Thyroid gland (tissue), 4 donors: ENCODE measurements around the gene BCO1. TPM values are rescaled to one million over a fixed set of nuclear protein-coding genes. Genes with fewer than 3 reads are reported as not detected.

Experiments
- DNase-seq, 2 donors: peaks; one replicate each; pipeline ENCODE4 v3.0.0-alpha.2; 2019
- H3K27ac ChIP-seq, 3 donors: fragments of 200-600 bp; sonication (generic); 1 replicate in 2 of 3; 2 replicates in 1 of 3; pipeline ENCODE4 v1.5.1; 2016 to 2019; ENCODE audit warnings: mild to moderate bottlenecking in 1 of 3, moderate library complexity in 1 of 3
- H3K27me3 ChIP-seq: fragments of 200-600 bp; sonication (generic); one replicate; pipeline ENCODE4 v1.5.1; 2019
- H3K36me3 ChIP-seq, 2 donors: fragments of 200-600 bp; sonication (generic); one replicate each; pipeline ENCODE4 v1.5.1; 2016 to 2019
- H3K4me1 ChIP-seq, 2 donors: fragments of 200-600 bp; sonication (generic); one replicate each; pipeline ENCODE4 v1.5.1; 2017 to 2019
- H3K4me3 ChIP-seq, 3 donors: fragments of 200-600 bp; sonication (generic); replicated peaks in 1 of 3; 1 replicate in 2 of 3; 2 replicates in 1 of 3; pipeline ENCODE4 v1.5.1; 2016; ENCODE audit warnings: mild to moderate bottlenecking in 1 of 3
- H3K9me3 ChIP-seq: fragments of 200-600 bp; sonication (generic); one replicate; pipeline ENCODE4 v1.5.1; 2017
- CTCF ChIP-seq, 6 experiments: fragments of 200-600 bp in 3 of 6; fragments of 450-650 bp in 3 of 6; sonication (generic) in 3 of 6; IDR thresholded peaks; one replicate each; pipeline ENCODE4 v1.5.1; 2016 to 2019; ENCODE audit warnings: antibody characterized with exemption in 6 of 6, mild to moderate bottlenecking in 2 of 6, inconsistent platforms in 1 of 6, moderate library complexity in 1 of 6
- POLR2A ChIP-seq, 2 donors: fragments of 450-650 bp; IDR thresholded peaks; one replicate each; pipeline ENCODE4 v1.6.1; 2017; ENCODE audit warnings: antibody characterized with exemption in 2 of 2, mild to moderate bottlenecking in 2 of 2, moderate library complexity in 1 of 2
- WGBS, 2 donors: methylation state at CpG; one replicate each; pipeline ENCODE4 v1.1.5; 2017; 5-methylcytosine and 5-hydroxymethylcytosine counted together
- intact Hi-C: fragments of 100-400 bp; cut with DNase I; formaldehyde crosslinking; loops from one replicate; pipeline ENCODE4 v1.15.1; 2023
- total RNA-seq, 4 donors: library from RNA; depleted of rRNA; stranded (reverse); fragments of >200 nt; gene quantifications; one replicate each; pipeline ENCODE4 v1.2.3, GENCODE V29; 2016

The BCO1 gene
- total RNA-seq, 4 donors from 2014 or later: 0.22 TPM; not detected in 3

- Histone ChIP-seq H3K4me1 (peaks cover 0 to 6% of the 10 kb centered on the region in 2 donors), H3K36me3 (no peaks in the 10 kb centered on the region), H3K27me3 (no peaks in the 10 kb centered on the region), H3K4me3 (no peak overlapping the region), H3K9me3 (no peaks in the 10 kb centered on the region), H3K27ac (no peak overlapping the region)
- DNase-seq: no peak
- WGBS, 2 donors: 94 to 96% methylated on average over 5 of the region's 5 CpGs
- TF ChIP-seq CTCF (IDR thresholded peaks at IDR 0.05) (no peak), POLR2A (IDR thresholded peaks at IDR 0.05) (no peak)
- intact Hi-C loops: no loop called here
Measured at GRCh38 chr16:81321536-81321935, 83.0 kb downstream of the BCO1 start.

DNA sequence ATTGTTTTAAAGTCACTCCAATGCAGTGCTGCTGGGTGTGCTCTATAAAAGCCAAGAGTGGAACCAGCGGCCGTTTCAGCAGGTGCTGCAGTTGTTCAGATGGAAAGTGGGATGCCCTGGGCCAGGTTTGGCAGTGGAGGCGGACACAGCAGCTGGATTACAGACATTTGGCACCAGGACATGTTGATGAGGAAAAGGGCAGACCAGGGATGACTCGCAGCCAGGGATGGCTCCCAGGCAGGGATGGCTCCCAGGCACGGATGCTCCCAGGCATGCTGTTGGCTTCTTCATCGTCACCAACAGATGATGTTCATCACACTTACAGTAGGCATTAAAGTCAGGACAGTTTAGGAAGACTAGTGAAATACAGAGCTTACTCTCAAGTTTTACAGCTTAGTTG is 86.3 kb downstream of the BCO1 start:
- H3K36me3 ChIP-seq: no peaks in the 10 kb centered on the region
- no peak overlapping the region for H3K27ac ChIP-seq
- 95 to 97% methylated on average over 6 of the region's 6 CpGs for WGBS, 2 donors
- no peak overlapping the region for H3K4me3 ChIP-seq
- no peaks in the 10 kb centered on the region for H3K9me3 ChIP-seq
- no peaks in the 10 kb centered on the region for H3K4me1 ChIP-seq
- TF ChIP-seq CTCF (IDR thresholded peaks at IDR 0.05): no peak
- TF ChIP-seq POLR2A (IDR thresholded peaks at IDR 0.05): no peak
- intact Hi-C loops: no loop called here
- DNase-seq: no peak
- no peaks in the 10 kb centered on the region for H3K27me3 ChIP-seq

- H3K9me3 ChIP-seq: no peaks in the 10 kb centered on the region
- H3K36me3 ChIP-seq: no peaks in the 10 kb centered on the region
- H3K27ac ChIP-seq: no peak overlapping the region
- H3K4me3 ChIP-seq: no peak overlapping the region
- 89 to 92% methylated on average over 5 of the region's 5 CpGs for WGBS, 2 donors
- DNase-seq: no peak
- intact Hi-C loops: no loop called here
- TF ChIP-seq POLR2A (IDR thresholded peaks at IDR 0.05) (no peak), CTCF (IDR thresholded peaks at IDR 0.05) (no peak)
- H3K27me3 ChIP-seq: no peaks in the 10 kb centered on the region
- H3K4me1 ChIP-seq: no peaks in the 10 kb centered on the region
Measured at GRCh38 chr16:81327011-81327410, 88.5 kb downstream of the BCO1 start.

DNA sequence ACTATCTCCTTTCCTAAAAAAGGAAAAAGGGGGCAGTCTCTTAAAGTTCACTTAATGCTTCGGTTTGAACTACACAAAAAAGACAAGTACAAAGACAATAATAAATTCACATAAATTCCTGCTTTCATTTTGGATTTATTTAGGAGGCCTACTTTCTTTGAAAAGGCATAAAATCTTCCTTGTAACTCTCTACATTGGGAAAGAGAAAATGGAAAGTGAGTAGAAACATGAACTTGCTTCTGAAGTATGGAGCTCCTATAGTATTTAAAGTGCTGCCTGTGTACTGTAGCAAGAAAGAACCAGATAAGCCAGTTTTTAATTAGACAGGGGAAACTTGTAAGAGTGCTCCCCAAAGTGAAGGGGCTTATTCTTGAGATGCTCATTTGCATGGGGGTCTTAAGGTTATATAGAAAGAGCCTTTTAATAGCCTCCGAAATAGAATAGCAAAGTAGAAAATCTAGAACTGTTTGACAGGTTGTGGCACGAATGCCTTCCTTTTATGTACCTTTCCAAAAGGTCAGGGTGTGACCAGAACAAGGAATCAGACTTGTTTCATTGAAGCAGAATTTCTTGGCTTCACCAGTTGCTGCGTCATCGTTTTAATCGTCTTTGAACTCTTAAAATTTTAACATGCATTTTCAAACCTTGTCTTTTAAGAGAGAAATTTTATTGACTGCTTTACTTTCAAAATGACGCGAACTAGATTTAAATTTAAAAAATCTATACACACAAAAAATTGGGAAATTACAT is 89.1 kb downstream of the BCO1 start:
- Histone ChIP-seq H3K4me1 (no peaks in the 10 kb centered on the region), H3K27me3 (no peaks in the 10 kb centered on the region), H3K36me3 (no peaks in the 10 kb centered on the region), H3K27ac (no peak overlapping the region), H3K9me3 (no peaks in the 10 kb centered on the region), H3K4me3 (no peak overlapping the region)
- no peak for DNase-seq
- intact Hi-C loops: no loop called here
- no peak for TF ChIP-seq POLR2A (IDR thresholded peaks at IDR 0.05)
- TF ChIP-seq CTCF (IDR thresholded peaks at IDR 0.05): no peak
- WGBS, 2 donors: 70 to 80% methylated on average over 8 of the region's 8 CpGs

DNA sequence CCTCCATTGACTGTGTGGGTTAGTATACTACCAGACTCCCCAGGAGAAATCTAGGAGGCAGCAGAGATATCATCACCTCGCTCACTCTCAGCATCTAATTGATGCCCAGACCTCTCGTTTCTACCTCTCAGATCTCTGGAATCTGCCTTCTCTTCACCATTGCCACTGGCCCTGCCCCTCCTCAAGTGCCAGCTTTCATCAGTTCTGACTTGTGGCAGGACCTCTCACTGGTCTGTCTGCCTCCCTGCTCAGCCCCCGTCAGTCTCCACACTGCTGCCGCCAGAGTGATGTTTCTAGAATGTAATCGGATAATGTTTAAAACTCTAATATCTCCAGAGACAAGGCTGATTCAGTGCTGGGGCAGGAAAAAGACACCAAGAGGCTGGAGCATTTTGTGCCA is 91.5 kb downstream of the BCO1 start:
- Histone ChIP-seq H3K27me3 (no peaks in the 10 kb centered on the region), H3K4me1 (no peaks in the 10 kb centered on the region), H3K27ac (no peak overlapping the region), H3K4me3 (no peak overlapping the region), H3K9me3 (no peaks in the 10 kb centered on the region), H3K36me3 (no peaks in the 10 kb centered on the region)
- no peak for DNase-seq
- 82 to 94% methylated on average over 5 of the region's 5 CpGs for WGBS, 2 donors
- intact Hi-C loops: no loop called here
- TF ChIP-seq POLR2A (IDR thresholded peaks at IDR 0.05) (no peak), CTCF (IDR thresholded peaks at IDR 0.05) (no peak)
